Activated T-cell treated with anti-CD3 and anti-CD28 coated beads, Interleukin-2, amount 50 U/mL, for 72 hours (primary cell): ENCODE data around the gene SPATA2L. TPM values are rescaled to one million over a fixed set of nuclear protein-coding genes. Genes with fewer than 3 reads are reported as not detected.
"Not testable (repeated sequence)": the region's sequence is repeated elsewhere in the genome, so short reads cannot be mapped to it uniquely, and the experiment has no call there.

Experiments used
- ATAC-seq, 2 donors: fragments of 150-1000 bp; cut with Tn5 transposase; replicated peaks in 1 of 2; 2 replicates each; pipeline ENCODE4 v1.10.0; 2021; ENCODE audit warnings: moderate library complexity in 2 of 2, mild to moderate bottlenecking in 1 of 2
- DNase-seq, 2 donors: peaks; one replicate each; pipeline ENCODE4 v3.0.0; 2021 to 2022; ENCODE audit warnings: mixed read lengths in 1 of 2
- H3K27ac Mint-ChIP-seq: one replicate; pipeline ENCODE4 v1.8.0; 2022; ENCODE audit warnings: mild to moderate bottlenecking, moderate library complexity, mixed read lengths
- H3K27me3 Mint-ChIP-seq: one replicate; pipeline ENCODE4 v1.8.0; 2022; ENCODE audit warnings: low read depth, mixed read lengths
- H3K36me3 Mint-ChIP-seq, 2 donors: one replicate each; pipeline ENCODE4 v1.8.0; 2022; ENCODE audit warnings: mixed read lengths in 2 of 2, mild to moderate bottlenecking in 1 of 2; ENCODE audit not compliant: insufficient read depth in 2 of 2
- H3K4me1 Mint-ChIP-seq: one replicate; pipeline ENCODE4 v1.8.0; 2022; ENCODE audit warnings: low read depth, mixed read lengths
- H3K4me3 Mint-ChIP-seq, 2 donors: one replicate each; pipeline ENCODE4 v1.8.0; 2022; ENCODE audit warnings: mild to moderate bottlenecking in 2 of 2, mixed read lengths in 2 of 2, moderate library complexity in 2 of 2
- H3K9me3 Mint-ChIP-seq, 2 donors: one replicate each; pipeline ENCODE4 v1.8.0; 2022; ENCODE audit warnings: mixed read lengths in 2 of 2
- total RNA-seq, 2 donors: library from RNA; stranded (reverse); gene quantifications; one replicate each; pipeline ENCODE4 v1.2.3, GENCODE V29; 2022

Gene SPATA2L
- total RNA-seq, 2 donors from 2014 or later = 6.1 to 6.5 TPM

DNA sequence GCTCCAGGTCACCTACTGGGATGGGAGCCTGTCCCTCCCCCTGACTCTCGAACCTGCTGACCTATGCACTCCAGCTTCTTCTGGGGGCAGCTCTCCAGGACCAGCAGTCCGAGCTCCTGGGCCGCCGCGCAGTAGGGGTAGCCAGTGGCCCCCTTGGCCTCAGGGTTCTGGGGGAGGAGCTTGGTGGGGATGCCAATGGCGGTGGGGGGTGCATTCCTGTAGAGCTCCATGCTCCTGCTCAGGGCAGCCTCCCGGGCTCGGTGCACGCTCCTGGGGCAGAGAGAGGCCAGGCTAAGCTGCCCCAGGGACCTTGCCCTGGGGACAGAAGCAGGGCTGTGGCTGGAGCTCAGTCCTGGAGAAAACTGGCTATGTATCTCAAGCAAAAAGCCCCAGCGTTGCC lies 7.7 kb upstream of the SPATA2L start:
- H3K4me1 Mint-ChIP-seq = peaks cover 12% of the 10 kb centered on the region
- no peak overlapping the region for H3K4me3 Mint-ChIP-seq
- no peak for ATAC-seq
- no peaks in the 10 kb centered on the region for H3K9me3 Mint-ChIP-seq
- H3K36me3 Mint-ChIP-seq = peaks cover 0 to 2% of the 10 kb centered on the region in 2 donors
- no peak for DNase-seq
- no peak overlapping the region for H3K27ac Mint-ChIP-seq
- no peaks in the 10 kb centered on the region for H3K27me3 Mint-ChIP-seq

DNA sequence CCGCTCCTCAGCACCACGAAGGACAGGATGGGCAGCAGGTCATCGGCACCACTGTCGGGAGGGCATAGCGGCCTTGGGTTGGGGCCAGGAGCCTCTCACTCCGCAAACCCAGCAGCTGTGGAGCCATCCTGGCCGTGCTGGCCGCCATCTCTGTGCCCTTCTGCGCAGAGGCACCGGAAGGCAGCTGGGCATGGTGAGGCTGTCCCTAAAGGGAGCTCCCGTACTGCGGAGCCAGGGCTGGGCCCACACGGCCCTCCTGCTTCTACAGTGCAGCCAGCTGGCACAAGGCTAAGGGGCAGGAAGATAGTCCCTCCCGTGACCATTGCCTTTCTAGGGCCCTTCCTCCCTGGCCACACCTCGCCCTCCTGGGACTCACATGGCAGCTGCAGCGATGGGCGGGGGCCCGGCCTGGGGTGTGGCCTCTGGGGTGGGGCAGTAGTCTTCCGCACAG lies 7.0 kb upstream of the SPATA2L start:
- DNase-seq (no peak), ATAC-seq (no peak)
- Mint-ChIP-seq H3K9me3 (no peaks in the 10 kb centered on the region), H3K36me3 (no peaks in the 10 kb centered on the region), H3K4me1 (peaks cover 8% of the 10 kb centered on the region), H3K27me3 (no peaks in the 10 kb centered on the region), H3K27ac (no peak overlapping the region), H3K4me3 (no peak overlapping the region)

DNA sequence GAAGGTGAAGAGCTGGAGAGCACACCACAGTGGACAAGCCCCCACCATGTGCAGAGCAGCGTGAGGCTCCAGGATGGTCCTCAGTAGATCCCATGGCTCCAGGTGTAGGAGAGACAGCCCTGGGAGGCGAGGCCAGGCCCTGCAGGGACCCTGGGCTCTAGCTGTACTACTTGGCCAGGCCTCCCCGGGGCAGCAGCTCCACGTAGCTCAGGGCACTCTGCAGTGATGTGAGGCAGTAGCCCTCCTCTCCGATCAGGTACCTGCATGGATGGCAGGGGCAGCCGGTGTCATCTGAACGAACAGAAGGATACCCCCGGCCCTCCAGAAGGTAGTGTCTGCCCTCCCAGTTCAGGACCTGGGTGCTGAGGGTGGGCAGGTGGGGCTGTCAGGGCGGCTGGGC lies 6.2 kb upstream of the SPATA2L start:
- H3K36me3 Mint-ChIP-seq = no peaks in the 10 kb centered on the region
- peaks cover 9% of the 10 kb centered on the region for H3K4me1 Mint-ChIP-seq
- H3K4me3 Mint-ChIP-seq = no peak overlapping the region
- no peaks in the 10 kb centered on the region for H3K27me3 Mint-ChIP-seq
- ATAC-seq (no peak), DNase-seq (no peak)
- no peaks in the 10 kb centered on the region for H3K9me3 Mint-ChIP-seq
- H3K27ac Mint-ChIP-seq = no peak overlapping the region

DNA sequence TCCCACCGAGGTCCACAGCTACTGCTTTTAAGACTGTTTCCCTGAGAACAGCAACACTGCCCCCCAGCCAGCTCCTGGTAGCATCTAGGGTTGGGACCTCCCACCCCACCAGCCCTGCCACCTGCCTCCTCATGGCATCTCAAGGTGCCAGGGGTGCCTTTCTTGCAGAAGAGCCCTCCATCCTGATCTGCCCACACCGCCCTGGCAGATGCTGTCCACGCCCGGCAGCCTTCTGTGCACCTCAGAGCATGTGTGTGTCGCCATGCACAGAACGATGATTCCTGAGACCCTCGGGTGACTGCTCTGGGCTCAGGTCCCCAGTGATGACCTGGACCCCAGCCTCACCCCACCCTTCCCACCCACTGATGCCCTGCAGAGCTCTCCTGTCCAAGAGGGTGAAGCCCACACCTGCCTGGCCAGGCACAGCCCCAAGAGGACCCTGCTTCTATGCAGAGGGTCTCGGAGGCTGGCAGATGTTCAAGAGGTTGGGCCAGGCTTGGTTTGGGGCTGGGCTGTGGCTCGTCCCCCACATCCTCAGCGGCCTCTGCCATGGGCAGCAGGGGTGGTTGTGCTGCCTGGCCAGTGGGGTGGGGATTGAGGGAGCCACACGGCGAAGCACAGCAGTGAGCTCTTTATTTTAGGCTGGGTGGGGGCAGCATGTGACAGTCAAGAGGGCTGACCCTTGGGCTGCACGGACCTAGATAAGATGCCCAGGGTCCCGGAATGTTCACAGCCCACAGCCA lies 5.2 kb upstream of the SPATA2L start:
- DNase-seq (no peak), ATAC-seq (no peak)
- Mint-ChIP-seq H3K27me3 (no peaks in the 10 kb centered on the region), H3K27ac (no peak overlapping the region), H3K36me3 (no peaks in the 10 kb centered on the region), H3K4me3 (peak overlapping the region; percentile 36 to 70), H3K4me1 (peaks cover 15% of the 10 kb centered on the region), H3K9me3 (no peaks in the 10 kb centered on the region)

DNA sequence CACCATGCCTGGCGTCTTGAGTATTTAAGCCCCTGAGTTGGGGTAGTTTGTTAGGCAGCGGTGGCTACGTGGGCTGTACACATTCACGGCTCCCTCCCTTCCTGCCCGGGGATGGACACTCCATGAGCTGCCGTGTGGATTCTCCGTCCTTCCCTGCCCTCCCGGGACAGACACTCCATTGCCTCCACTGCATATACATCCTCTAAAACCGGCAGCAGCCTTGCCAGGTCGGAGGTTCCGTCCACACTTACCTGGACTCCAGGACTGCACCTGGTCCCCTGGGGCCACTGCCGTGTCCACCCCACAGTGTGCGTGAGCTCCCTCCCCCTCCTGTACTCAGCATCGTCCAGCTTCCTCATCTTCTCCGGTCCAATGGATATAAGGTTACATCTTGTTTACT lies 3.5 kb upstream of the SPATA2L start:
- H3K4me1 Mint-ChIP-seq = peaks cover 17% of the 10 kb centered on the region
- no peak for DNase-seq
- H3K4me3 Mint-ChIP-seq = no peak overlapping the region
- no peak for ATAC-seq
- H3K36me3 Mint-ChIP-seq = no peaks in the 10 kb centered on the region
- H3K9me3 Mint-ChIP-seq = no peaks in the 10 kb centered on the region
- no peaks in the 10 kb centered on the region for H3K27me3 Mint-ChIP-seq
- no peak overlapping the region for H3K27ac Mint-ChIP-seq

DNA sequence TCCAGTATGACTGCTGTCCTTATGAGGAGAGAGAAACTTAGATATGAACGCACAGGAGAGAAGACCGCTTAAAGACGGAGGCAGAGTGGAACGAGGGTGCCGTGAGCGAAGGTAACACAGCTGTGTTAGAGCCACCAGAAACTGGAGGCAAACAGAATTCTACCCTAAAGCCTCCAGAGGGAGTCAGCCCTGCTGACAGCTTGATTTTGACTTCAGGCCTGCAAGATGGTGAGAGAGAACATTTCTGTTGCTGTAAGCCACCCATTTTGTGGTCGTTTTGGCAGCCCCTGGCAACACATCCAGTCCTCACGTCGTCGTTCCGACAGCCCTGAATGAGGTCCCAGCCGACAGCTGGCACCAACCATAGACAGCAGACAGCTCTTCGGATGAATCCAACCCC lies 2.8 kb upstream of the SPATA2L start:
- ATAC-seq = no peak
- Mint-ChIP-seq H3K27ac (no peak overlapping the region), H3K27me3 (no peaks in the 10 kb centered on the region), H3K4me1 (peaks cover 19% of the 10 kb centered on the region), H3K36me3 (no peaks in the 10 kb centered on the region), H3K4me3 (no peak overlapping the region), H3K9me3 (no peaks in the 10 kb centered on the region)
- DNase-seq = no peak

DNA sequence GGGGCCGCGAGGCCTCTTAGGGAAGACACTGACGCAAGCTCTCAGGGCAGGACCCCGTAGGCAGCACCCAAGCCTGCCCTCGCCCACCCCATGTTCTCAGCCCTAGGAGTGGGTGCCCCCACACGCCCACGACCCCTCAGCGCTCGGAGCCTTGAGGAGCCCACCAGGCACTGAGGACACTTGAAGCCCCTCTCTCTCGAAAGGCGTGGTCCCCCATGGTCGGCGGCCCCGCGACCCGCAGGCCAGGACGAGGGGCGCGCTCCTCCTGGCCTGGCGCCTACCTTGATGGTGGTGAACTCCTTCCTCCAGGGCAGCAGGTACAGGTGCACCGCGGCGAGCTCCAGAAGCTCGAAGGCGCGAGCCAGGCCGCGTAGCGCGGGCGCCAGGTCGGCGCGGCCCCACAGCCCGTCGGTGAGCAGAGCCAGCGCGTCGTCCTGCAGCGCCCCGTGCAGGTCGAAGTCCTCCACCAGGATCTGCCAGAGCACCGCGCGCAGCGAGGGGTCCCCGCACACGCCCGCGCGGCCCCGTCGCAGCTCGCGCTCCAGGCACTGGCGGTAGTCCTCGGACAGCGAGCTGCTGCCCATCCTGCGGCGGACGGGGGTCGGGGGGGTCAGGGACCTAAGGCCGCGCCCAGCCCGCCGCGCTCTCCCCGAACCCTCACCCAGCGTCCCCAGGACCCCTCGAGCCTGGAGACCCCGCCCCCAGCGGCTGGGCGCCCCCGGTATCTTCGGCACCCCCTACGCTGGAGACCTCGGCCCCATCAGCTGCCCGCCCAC lies 668 bp downstream of the SPATA2L start:
- no peaks in the 10 kb centered on the region for H3K27me3 Mint-ChIP-seq
- ATAC-seq = peak; percentile 46 to 49
- peak overlapping the region; percentile 84 to 85 for H3K4me3 Mint-ChIP-seq
- peak; percentile 76 to 77 for DNase-seq
- no peak overlapping the region for H3K27ac Mint-ChIP-seq
- H3K36me3 Mint-ChIP-seq = no peaks in the 10 kb centered on the region
- H3K9me3 Mint-ChIP-seq = no peaks in the 10 kb centered on the region
- H3K4me1 Mint-ChIP-seq = peaks cover 22% of the 10 kb centered on the region

DNA sequence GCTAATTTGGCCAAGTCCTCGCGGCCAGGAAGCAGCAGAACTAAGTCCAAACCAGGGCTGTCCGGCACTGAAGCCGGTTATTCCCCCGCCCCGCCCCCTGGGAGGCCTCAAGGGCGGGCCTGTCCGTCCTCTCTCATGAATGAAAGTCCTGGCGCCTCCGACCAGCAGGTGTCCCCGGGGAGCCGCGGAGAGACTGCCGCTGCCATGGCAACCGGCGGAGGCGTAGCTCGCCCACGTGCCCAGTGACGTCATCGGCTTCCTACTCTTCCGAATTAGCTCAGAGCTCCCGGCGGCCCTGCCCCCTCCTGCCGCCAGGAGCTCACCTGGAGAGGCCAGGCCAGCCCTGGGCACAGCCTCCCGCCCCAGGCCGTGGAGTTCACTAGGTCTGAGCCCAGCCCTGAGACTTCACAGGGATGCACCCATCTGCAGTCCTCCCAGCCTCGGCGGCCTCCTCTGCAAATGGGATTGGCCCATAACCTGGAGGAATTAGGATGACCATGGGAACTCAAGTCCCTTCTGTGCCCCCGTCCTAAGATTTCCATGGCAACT lies 1.3 kb downstream of the SPATA2L start:
- H3K36me3 Mint-ChIP-seq = no peaks in the 10 kb centered on the region
- H3K9me3 Mint-ChIP-seq = no peaks in the 10 kb centered on the region
- no peaks in the 10 kb centered on the region for H3K27me3 Mint-ChIP-seq
- H3K4me3 Mint-ChIP-seq = peak overlapping the region; percentile 84 to 85
- ATAC-seq = peak; percentile 31 to 38
- no peak overlapping the region for H3K27ac Mint-ChIP-seq
- peaks cover 21% of the 10 kb centered on the region for H3K4me1 Mint-ChIP-seq
- DNase-seq = peak; percentile 97

DNA sequence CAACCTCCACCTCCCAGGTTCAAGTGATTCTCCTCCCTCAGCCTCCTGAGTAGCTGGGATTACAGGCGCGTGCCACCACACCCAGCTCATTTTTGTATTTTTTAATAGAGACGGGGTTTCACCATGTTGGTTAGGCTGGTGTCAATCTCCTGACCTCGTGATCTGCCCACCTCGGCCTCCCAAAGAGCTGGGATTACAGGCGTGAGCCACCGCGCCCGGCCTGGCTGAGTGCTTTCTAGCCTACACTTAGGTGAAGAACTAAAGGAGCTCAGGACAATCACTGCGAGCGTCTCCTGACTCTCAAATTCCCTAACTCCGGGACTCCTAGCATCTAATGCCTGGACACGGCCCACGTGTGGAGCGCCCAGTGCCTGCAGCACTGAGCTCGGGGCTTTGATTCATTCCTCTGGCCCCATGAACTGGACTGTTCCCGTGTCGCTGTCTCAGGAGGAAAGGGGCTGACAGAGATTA lies 1.8 kb downstream of the SPATA2L start:
- ATAC-seq, H3K27me3 Mint-ChIP-seq, DNase-seq, H3K36me3 Mint-ChIP-seq, H3K9me3 Mint-ChIP-seq, H3K27ac Mint-ChIP-seq: not testable (repeated sequence)
- Mint-ChIP-seq H3K4me3 (peak overlapping the region; percentile 84 to 85), H3K4me1 (peaks cover 21% of the 10 kb centered on the region)

DNA sequence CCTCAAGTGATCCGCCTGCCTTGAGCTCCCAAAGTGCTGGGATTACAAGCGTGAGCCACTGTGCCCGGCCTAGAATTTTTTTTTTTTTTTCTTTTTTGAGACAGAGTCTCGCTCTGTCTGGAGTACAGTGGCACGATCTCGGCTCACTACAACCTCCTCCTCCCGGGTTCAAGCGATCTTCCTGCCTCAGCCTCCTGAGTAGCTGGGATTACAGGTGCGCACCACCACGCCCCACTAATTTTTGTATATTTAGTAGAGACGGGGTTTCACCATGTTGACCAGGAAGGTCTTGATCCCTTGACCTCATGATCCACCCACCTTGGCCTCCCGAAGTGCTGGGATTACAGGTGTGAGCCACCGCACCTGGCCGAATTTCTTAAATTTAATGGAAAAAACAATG lies 2.8 kb downstream of the SPATA2L start:
- H3K4me3 Mint-ChIP-seq, ATAC-seq, H3K27me3 Mint-ChIP-seq, H3K27ac Mint-ChIP-seq, H3K36me3 Mint-ChIP-seq, DNase-seq, H3K9me3 Mint-ChIP-seq: not testable (repeated sequence)
- H3K4me1 Mint-ChIP-seq = peaks cover 21% of the 10 kb centered on the region

DNA sequence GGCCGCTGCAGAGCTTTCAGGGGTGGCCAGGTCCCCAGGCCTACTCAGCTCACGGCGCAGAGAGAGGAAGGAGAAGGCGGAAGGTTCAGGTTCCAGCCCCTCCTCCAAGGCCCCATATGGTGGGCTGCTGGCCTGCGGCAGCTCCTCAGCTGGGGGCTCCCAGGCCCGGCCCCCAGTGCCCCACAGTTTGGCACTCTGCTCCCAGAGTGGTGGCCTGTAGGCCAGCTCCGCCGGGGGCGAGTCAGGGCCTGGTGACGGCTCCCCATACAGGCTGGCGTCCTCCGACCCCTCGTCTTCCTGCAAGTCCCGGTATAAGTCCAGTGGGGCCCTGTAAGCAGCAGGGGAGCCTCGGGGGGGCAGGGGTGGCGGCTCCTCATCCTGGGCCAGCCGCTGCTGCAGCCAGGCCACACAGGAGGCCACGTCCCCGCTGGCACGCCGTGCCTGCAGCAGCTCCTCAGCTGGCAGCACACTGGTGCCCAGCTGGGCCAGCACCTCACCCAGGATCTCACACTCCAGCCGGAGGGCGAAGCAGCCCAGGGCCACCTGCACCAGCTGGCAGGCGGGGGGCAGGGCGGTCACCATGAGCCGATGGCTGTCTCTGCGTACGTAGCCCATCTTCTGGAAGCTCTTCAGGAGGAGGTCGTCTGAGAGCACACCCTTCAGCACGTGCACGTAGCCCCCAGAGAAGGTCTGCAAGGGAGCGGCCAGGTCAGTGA lies 3.7 kb downstream of the SPATA2L start:
- Mint-ChIP-seq H3K4me3 (no peak overlapping the region), H3K4me1 (peaks cover 21% of the 10 kb centered on the region), H3K9me3 (no peaks in the 10 kb centered on the region), H3K36me3 (peaks cover 0 to 2% of the 10 kb centered on the region in 2 donors), H3K27me3 (no peaks in the 10 kb centered on the region), H3K27ac (no peak overlapping the region)
- ATAC-seq (no peak), DNase-seq (no peak)

DNA sequence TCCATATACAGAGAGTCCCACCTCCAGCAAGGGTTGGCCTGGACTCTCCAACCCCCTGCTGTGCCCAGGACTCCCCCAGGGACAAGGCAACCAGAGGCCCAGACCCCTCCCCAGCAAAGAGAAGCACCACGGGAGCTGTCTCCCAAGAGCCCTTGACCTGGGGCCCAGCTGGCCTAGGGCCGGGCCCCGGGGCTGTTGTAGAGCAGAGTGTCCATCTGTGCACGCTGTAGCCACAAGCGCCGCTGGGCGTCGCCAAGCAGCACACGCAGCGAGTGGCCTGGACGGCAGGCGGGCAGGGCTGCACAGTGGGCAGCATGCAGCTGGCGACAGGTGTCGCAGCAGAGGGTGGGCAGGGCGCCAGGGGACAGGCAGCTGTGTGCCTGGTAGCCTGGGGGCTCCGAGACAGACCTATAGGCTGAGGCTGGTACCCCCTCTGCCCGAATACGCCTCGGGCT lies 4.3 kb downstream of the SPATA2L start:
- no peak for ATAC-seq

More for the DNA sequence above, 4.3 kb downstream of the SPATA2L start:
- Mint-ChIP-seq H3K27ac (no peak overlapping the region), H3K9me3 (no peaks in the 10 kb centered on the region), H3K27me3 (no peaks in the 10 kb centered on the region), H3K4me1 (peaks cover 16% of the 10 kb centered on the region), H3K4me3 (no peak overlapping the region), H3K36me3 (peaks cover 0 to 2% of the 10 kb centered on the region in 2 donors)
- no peak for DNase-seq
